Duodenal mucosa (tissue), 2 donors: ENCODE results near the gene SOCS7.

Source experiments
- H3K27ac ChIP-seq: one replicate; pipeline ENCODE4 v1.7.0; 2013; ENCODE audit warnings: low read depth, low read length
- H3K27me3 ChIP-seq, 2 donors: one replicate each; pipeline ENCODE4 v1.7.0; 2013; ENCODE audit warnings: low read length in 2 of 2, control low read depth in 1 of 2; ENCODE audit not compliant: insufficient read depth in 2 of 2, control insufficient read depth in 1 of 2
- H3K36me3 ChIP-seq, 2 donors: one replicate each; pipeline ENCODE4 v1.7.0; 2013; ENCODE audit warnings: low read length in 2 of 2, control low read depth in 1 of 2; ENCODE audit not compliant: insufficient read depth in 2 of 2, control insufficient read depth in 1 of 2
- H3K4me1 ChIP-seq, 2 donors: one replicate each; pipeline ENCODE4 v1.7.0; 2013; ENCODE audit warnings: low read length in 2 of 2, control low read depth in 1 of 2; ENCODE audit not compliant: insufficient read depth in 2 of 2, control insufficient read depth in 1 of 2
- H3K4me3 ChIP-seq, 2 donors: one replicate each; pipeline ENCODE4 v1.7.0; 2013; ENCODE audit warnings: low read length in 2 of 2, low read depth in 1 of 2
- H3K9ac ChIP-seq, 2 donors: one replicate each; pipeline ENCODE4 v1.7.0; 2013; ENCODE audit warnings: low read length in 2 of 2, low read depth in 1 of 2
- H3K9me3 ChIP-seq, 2 donors: one replicate each; pipeline ENCODE4 v1.7.0; 2013; ENCODE audit warnings: low read length in 2 of 2, control low read depth in 1 of 2; ENCODE audit not compliant: control insufficient read depth in 1 of 2

The SOCS7 gene, protein sequence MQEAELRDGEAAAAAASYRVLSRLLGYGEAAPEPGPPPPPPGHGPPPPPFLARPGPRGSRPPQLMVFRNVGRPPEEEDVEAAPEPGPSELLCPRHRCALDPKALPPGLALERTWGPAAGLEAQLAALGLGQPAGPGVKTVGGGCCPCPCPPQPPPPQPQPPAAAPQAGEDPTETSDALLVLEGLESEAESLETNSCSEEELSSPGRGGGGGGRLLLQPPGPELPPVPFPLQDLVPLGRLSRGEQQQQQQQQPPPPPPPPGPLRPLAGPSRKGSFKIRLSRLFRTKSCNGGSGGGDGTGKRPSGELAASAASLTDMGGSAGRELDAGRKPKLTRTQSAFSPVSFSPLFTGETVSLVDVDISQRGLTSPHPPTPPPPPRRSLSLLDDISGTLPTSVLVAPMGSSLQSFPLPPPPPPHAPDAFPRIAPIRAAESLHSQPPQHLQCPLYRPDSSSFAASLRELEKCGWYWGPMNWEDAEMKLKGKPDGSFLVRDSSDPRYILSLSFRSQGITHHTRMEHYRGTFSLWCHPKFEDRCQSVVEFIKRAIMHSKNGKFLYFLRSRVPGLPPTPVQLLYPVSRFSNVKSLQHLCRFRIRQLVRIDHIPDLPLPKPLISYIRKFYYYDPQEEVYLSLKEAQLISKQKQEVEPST

DNA sequence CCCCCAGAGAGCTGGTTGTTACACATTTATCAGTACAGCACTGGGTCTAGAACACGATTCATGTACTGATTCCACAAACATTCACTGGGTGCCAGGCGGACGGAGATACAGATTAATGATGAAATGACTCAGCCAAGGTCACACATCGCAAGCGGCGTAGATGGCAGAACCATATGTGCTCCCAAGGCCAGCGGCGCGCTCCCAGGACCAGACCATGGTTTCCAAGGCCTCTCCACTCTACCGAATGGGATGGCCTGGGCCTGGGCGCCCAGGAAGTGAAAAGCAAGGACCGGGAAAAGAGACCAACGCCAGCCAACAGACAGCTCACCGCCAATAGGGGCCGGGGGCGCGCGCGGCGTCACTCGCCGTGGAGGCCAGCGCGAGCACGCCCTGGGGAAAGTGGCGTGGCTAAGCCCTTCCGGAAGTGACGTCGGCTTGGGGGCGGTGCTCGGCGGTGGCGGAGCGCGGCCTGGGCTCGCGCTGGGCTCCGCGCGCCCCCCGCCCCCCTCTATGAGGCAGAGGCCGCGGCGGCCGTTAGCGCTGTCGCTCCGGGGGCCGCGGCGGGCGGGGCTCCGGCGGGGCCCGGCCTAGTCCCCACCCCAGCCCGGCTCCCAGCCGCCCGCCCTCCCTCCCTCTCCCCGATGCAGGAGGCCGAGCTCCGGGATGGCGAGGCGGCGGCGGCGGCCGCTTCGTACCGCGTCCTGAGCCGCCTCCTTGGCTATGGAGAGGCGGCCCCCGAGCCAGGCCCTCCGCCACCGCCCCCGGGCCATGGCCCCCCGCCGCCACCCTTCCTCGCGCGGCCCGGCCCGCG is at the start of gene SOCS7:
Gene SOCS7, plus strand, starts transcription at position 433 of the 811 bp plus-strand sequence. Its CDS starts 209 bp downstream, at position 642.
- Histone ChIP-seq H3K27ac (peak within 1 kb of the TSS; percentile 68), H3K9ac (peak within 1 kb of the TSS; percentile 70 to 81), H3K36me3 (no peaks in the 10 kb centered on the region), H3K27me3 (no peaks in the 10 kb centered on the region), H3K9me3 (no peaks in the 10 kb centered on the region), H3K4me3 (peak within 1 kb of the TSS; percentile 78 to 84), H3K4me1 (peaks cover 15 to 29% of the 10 kb centered on the region in 2 donors)

DNA sequence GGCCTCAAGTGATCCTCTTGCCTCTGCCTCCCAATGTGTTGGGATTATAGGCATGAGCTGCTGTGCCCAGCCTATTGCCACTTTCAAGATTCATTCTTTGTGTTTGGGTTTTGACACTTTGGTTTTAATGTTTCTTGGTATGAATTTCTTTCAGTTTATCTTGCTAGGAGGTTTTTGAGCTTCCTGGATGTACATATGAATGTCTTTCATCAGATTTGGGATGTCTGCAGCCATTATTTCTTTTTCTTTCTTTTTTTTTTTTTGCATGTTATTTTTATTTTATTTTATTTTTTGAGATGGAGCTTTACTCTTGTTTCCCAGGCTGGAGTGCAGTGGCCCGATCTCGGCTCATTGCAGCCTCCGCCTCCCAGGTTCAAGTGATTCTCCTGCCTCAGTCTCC is 36.1 kb upstream of the SOCS7 start:
- Histone ChIP-seq H3K36me3 (peaks cover 4 to 20% of the 10 kb centered on the region in 2 donors), H3K9ac (no peak overlapping the region), H3K4me1 (no peaks in the 10 kb centered on the region), H3K4me3 (no peak overlapping the region), H3K27me3 (no peaks in the 10 kb centered on the region), H3K27ac (no peak overlapping the region), H3K9me3 (no peaks in the 10 kb centered on the region)

- H3K27me3 ChIP-seq = no peaks in the 10 kb centered on the region
- peaks cover 7 to 22% of the 10 kb centered on the region in 2 donors for H3K36me3 ChIP-seq
- H3K4me3 ChIP-seq = no peak overlapping the region
- H3K9ac ChIP-seq = no peak overlapping the region
- H3K4me1 ChIP-seq = no peaks in the 10 kb centered on the region
- H3K27ac ChIP-seq = no peak overlapping the region
- no peaks in the 10 kb centered on the region for H3K9me3 ChIP-seq
Observed at GRCh38 chr17:38317081-38317480, 34.6 kb upstream of the SOCS7 start.

GRCh38 chr17:38320482-38320881 is 31.2 kb upstream of the SOCS7 start:
- H3K36me3 ChIP-seq = peaks cover 7 to 29% of the 10 kb centered on the region in 2 donors
- H3K4me3 ChIP-seq = no peak overlapping the region
- H3K27ac ChIP-seq = no peak overlapping the region
- H3K9me3 ChIP-seq = no peaks in the 10 kb centered on the region
- peaks cover 5 to 10% of the 10 kb centered on the region in 2 donors for H3K4me1 ChIP-seq
- no peak overlapping the region for H3K9ac ChIP-seq
- no peaks in the 10 kb centered on the region for H3K27me3 ChIP-seq

- Histone ChIP-seq H3K36me3 (peaks cover 7 to 26% of the 10 kb centered on the region in 2 donors), H3K4me1 (peaks cover 5 to 10% of the 10 kb centered on the region in 2 donors), H3K27me3 (no peaks in the 10 kb centered on the region), H3K9ac (no peak overlapping the region), H3K9me3 (no peaks in the 10 kb centered on the region), H3K27ac (no peak overlapping the region), H3K4me3 (no peak overlapping the region)
Observed at GRCh38 chr17:38322156-38322779, 29.4 kb upstream of the SOCS7 start.

- no peak overlapping the region for H3K9ac ChIP-seq
- H3K4me3 ChIP-seq = no peak overlapping the region
- H3K4me1 ChIP-seq = peaks cover 5 to 10% of the 10 kb centered on the region in 2 donors
- H3K36me3 ChIP-seq = peaks cover 7 to 26% of the 10 kb centered on the region in 2 donors
- no peaks in the 10 kb centered on the region for H3K9me3 ChIP-seq
- no peak overlapping the region for H3K27ac ChIP-seq
- H3K27me3 ChIP-seq = no peaks in the 10 kb centered on the region
Observed at GRCh38 chr17:38322897-38323296, 28.7 kb upstream of the SOCS7 start.

DNA sequence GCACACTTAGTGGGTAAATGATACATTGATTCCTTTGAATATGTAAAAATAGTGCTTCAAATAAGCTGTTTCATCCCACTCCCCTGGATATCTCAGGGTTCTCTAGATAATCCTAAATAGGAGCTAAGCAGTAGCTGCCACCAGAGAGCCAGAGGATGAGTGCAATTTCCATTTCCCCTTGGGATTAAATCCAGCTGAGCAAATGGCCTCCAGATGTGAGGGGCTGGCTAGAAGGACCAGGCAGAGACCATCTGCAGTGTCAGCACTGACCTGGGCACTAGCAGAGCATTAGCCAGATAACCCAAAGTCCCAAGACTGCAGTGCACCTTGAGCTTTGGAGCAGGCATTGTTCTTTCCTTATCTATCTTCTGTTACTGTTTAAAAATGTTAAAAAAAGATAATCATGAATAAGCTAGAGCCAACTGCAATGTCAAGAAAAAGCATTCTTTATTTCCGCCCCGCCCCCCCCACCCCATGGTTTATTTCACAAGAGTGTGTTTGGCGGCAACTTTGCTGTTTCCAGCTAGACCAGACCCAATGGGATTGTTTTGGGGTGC is 27.4 kb upstream of the SOCS7 start:
- Histone ChIP-seq H3K9me3 (no peaks in the 10 kb centered on the region), H3K36me3 (peaks cover 7 to 25% of the 10 kb centered on the region in 2 donors), H3K4me3 (no peak overlapping the region), H3K4me1 (peaks cover 5 to 10% of the 10 kb centered on the region in 2 donors), H3K27me3 (no peaks in the 10 kb centered on the region), H3K9ac (no peak overlapping the region), H3K27ac (no peak overlapping the region)

GRCh38 chr17:38324772-38325171 is 26.9 kb upstream of the SOCS7 start:
- Histone ChIP-seq H3K9ac (no peak overlapping the region), H3K27me3 (no peaks in the 10 kb centered on the region), H3K4me1 (peaks cover 5 to 10% of the 10 kb centered on the region in 2 donors), H3K4me3 (no peak overlapping the region), H3K36me3 (peaks cover 4 to 21% of the 10 kb centered on the region in 2 donors), H3K27ac (no peak overlapping the region), H3K9me3 (no peaks in the 10 kb centered on the region)

DNA sequence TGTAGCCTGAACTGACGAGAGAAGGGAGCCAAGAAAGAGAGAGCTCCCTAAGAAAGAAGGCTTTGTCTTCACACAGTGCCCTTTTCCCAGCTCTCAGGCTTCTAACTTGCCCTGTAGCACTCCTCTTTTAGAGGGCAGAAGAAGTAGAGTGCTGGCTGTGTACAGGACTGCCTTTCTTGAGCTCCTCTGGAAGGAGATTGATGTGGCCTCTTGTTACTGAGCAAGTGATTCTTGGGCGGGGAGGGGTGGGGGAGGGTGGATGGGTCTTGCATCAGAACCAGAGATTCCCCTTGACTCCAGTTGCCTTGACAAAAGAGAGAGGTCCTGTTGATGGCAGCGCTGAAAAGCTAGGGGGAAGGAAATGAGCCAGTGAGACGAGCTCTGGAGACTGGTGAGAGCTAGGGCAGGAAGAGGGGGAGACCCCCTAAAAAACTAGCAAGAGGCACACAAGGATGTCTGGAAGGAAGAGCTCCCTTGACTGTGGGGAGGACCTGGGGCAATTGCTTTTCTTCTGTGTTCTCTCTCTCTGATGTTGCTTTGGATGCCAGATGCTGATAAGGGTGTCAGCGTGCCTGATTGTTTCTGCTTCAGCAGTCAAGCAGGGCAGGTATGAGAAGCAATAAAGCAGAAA is 26.3 kb upstream of the SOCS7 start:
- Histone ChIP-seq H3K36me3 (peaks cover 4 to 19% of the 10 kb centered on the region in 2 donors), H3K4me3 (no peak overlapping the region), H3K27ac (no peak overlapping the region), H3K27me3 (no peaks in the 10 kb centered on the region), H3K9ac (no peak overlapping the region), H3K9me3 (no peaks in the 10 kb centered on the region), H3K4me1 (peaks cover 5 to 10% of the 10 kb centered on the region in 2 donors)
